Astrocyte of the spinal cord (primary cell): ENCODE results near the gene SHISA9.

ENCODE experiments used
- DNase-seq: peaks from one replicate; pipeline ENCODE4 v3.0.0; 2011; ENCODE audit warnings: low read depth, low spot score
- H3K4me3 ChIP-seq: 2 replicates; pipeline ENCODE4 v1.5.1; 2011; ENCODE audit warnings: low read depth, mild to moderate bottlenecking, low read length, moderate library complexity
- in situ Hi-C: cut with HindIII; loops from 2 replicates; pipeline ENCODE4 v1.10.0; 2017; ENCODE audit warnings: low sequenced_read_pairs
- TF ChIP-seq, protein P1 (sequence below): IDR thresholded peaks from 2 replicates; pipeline ENCODE4 v1.5.1; 2012; ENCODE audit warnings: low read depth, mild to moderate bottlenecking, low read length, inconsistent platforms

The SHISA9 gene

DNA sequence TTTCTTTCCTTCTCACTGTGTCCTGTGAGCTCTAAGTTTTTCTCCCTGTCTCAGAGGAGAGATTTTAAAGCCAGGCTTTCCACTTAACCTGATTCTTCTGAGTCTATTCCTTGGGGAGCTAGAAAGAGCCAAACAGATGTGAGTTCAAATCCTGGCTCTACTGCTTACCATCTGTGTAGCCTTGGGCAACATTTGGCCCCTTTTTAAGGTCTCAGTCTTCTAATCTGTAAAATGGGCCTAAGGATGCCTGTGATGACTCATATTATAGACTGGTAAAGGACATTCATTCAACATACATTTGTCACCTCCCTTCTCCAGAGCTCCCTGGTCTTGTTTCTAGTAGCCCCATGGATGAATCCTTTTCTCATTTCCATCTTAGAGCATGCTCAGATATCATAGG, 304.0 kb downstream of the SHISA9 start:
- TF ChIP-seq, protein P1, sequence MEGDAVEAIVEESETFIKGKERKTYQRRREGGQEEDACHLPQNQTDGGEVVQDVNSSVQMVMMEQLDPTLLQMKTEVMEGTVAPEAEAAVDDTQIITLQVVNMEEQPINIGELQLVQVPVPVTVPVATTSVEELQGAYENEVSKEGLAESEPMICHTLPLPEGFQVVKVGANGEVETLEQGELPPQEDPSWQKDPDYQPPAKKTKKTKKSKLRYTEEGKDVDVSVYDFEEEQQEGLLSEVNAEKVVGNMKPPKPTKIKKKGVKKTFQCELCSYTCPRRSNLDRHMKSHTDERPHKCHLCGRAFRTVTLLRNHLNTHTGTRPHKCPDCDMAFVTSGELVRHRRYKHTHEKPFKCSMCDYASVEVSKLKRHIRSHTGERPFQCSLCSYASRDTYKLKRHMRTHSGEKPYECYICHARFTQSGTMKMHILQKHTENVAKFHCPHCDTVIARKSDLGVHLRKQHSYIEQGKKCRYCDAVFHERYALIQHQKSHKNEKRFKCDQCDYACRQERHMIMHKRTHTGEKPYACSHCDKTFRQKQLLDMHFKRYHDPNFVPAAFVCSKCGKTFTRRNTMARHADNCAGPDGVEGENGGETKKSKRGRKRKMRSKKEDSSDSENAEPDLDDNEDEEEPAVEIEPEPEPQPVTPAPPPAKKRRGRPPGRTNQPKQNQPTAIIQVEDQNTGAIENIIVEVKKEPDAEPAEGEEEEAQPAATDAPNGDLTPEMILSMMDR = no peak
- no peak for DNase-seq
- no peak overlapping the region for H3K4me3 ChIP-seq
- in situ Hi-C loops = no loop called here

GRCh38 chr16:13206606-13207005, 305.2 kb downstream of the SHISA9 start:
- H3K4me3 ChIP-seq = no peak overlapping the region
- TF ChIP-seq, protein P1 = no peak
- in situ Hi-C loops = no loop called here
- DNase-seq = no peak

DNA sequence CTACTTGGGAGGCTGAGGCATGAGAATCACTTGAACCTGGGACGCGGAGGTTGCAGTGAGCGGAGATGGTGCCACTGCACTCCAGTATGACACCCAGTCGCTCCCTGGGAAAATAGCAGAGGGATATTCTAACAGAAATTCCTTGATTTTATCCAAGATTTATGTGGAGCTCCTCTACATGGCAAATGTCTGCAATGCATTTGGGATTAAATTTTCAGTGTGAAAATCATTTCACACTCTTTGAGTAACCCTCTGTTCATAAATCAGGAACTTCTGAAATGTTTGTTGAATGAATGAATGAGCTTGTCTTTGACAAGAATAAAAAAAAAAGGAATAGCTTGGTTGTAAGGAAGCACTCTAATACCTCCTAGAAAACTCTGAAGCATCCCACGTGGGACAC, 305.8 kb downstream of the SHISA9 start:
- TF ChIP-seq, protein P1 = no peak
- DNase-seq = no peak
- no peak overlapping the region for H3K4me3 ChIP-seq
- in situ Hi-C loops = no loop called here

DNA sequence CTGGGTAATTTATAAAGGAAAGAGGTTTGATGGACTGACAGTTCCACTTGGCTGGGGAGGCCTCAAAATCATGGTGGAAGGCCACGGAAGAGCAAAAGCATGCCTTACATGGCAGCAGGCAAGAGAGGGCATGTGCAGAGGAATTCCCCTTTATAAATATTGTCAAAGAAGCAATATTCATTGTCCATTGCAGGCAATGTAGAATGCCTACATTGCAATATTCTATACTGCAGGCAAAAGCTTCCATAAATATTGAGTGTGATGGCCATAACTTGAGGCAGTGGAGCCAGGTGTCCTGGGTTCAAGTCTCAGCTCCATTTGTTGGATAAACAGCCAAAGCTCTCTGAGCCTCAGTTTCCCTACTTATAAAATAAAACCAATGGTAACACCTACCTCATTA, 322.3 kb downstream of the SHISA9 start:
- no peak for DNase-seq
- no peak overlapping the region for H3K4me3 ChIP-seq
- in situ Hi-C loops = no loop called here
- TF ChIP-seq, protein P1 = no peak

DNA sequence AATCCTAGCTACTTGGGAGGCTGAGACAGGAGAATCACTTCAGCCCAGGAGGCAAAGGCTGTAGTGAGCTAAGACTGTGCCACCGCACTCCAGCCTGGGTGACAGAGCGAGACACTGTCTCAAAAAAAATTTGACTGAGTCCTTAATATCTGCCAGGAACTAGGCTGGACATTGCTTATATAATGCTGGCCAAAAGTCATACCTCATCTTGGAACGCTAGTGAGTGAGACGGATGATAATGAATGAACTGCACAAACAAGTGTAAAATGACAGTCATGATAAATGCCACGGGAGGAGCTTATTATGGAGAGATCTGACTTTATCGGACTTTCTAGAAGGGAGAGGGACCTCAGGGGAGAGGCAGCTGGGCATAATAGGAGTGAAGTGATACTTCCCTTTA, 327.6 kb downstream of the SHISA9 start:
- TF ChIP-seq, protein P1 = no peak
- no peak overlapping the region for H3K4me3 ChIP-seq
- in situ Hi-C loops = no loop called here
- no peak for DNase-seq

DNA sequence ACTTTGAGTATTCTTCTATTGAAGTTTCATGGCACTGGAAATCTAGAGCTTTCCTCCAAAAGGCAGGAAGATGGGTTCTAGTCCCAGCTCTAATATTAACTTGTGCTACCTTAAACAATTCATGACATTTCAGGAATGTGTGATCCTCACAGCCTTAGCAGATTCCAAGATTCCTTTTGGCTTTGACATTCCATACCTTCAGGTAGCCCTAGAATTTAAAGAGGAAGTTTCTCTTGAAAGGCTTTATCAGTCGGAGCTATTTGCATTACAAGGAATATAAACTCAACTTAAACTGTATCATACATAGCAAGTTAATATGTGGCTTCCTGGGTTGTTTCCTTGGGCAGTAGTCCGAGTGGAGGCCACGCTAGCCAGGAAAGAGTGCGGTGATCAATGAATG, 330.0 kb downstream of the SHISA9 start:
- H3K4me3 ChIP-seq = no peak overlapping the region
- no peak for DNase-seq
- TF ChIP-seq, protein P1 = no peak
- in situ Hi-C loops = no loop called here

GRCh38 chr16:13234999-13235398, 333.6 kb downstream of the SHISA9 start:
- TF ChIP-seq, protein P1 = no peak
- DNase-seq = no peak
- no peak overlapping the region for H3K4me3 ChIP-seq
- in situ Hi-C loops = no loop called here
